Activated effector memory CD4-positive, alpha-beta T cell treated with Interleukin-2 at 50 U/mL for 16 hours (primary cell): ENCODE data around the gene DNAJC5.
A peak's percentile ranks its signal among the peaks of the same experiment; 100 is the strongest.
"Not testable (repeated sequence)": the region's sequence is repeated elsewhere in the genome, so short reads cannot be mapped to it uniquely, and the experiment has no call there.

ENCODE experiments used
- DNase-seq: peaks from one replicate; pipeline ENCODE4 v3.0.0-alpha.2; 2020

Gene DNAJC5

DNA sequence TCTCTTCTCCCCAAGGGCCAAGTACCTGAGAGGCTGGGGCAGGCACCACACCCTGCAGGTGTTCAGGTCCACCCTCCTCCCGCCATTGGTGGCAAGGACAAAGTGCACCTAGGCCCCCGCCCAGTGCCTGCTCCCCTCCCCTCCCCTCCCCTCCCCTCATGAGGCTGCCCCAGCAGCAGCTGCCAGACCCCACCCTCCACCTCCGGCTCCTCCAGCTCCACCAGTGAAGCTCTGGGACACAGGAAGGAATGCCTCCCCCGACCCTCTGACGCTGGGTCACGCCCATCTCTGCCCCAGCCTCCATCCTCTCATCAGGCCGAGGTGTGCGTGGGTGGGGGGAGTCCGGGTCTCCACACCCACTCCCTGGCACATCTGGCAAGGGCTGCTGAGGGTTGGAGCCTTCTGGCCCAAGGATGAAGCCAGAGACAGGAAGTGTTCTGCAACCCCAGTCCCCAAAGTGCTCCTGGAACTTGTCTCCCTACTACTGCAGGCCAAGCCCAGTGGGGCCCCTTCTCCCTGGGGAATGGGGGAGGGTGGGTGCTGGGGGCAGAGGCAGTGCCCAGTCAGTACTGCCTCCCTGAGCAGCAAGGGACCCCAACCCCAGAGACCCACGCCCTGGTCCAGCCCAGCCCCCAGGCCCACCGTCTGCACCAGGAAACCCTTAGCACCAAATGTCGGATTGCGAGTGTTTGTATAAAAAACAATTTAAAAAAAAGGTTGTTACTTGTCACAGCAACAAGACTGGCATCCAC, 62.9 kb downstream of the DNAJC5 start:
- no peak for DNase-seq

DNA sequence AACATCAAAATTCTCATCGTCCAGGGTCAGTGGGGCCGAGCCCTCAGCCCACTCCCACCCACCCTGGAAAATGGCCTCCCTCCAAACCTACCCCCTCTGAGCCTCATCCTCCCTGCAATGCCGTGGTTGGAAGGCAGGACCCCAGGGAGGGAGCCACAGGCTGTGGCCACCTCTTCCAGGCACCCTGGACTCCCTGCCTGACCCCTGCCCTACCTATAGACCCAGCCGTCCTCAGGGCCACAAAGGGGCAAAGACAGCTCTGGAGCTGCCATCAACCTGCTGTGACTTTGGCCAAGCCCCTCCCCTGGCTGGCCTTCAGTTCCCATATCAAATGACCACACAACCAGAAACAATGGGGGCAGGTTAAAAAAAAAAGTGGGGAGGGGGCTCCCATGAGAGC, 63.5 kb downstream of the DNAJC5 start:
- no peak for DNase-seq

DNA sequence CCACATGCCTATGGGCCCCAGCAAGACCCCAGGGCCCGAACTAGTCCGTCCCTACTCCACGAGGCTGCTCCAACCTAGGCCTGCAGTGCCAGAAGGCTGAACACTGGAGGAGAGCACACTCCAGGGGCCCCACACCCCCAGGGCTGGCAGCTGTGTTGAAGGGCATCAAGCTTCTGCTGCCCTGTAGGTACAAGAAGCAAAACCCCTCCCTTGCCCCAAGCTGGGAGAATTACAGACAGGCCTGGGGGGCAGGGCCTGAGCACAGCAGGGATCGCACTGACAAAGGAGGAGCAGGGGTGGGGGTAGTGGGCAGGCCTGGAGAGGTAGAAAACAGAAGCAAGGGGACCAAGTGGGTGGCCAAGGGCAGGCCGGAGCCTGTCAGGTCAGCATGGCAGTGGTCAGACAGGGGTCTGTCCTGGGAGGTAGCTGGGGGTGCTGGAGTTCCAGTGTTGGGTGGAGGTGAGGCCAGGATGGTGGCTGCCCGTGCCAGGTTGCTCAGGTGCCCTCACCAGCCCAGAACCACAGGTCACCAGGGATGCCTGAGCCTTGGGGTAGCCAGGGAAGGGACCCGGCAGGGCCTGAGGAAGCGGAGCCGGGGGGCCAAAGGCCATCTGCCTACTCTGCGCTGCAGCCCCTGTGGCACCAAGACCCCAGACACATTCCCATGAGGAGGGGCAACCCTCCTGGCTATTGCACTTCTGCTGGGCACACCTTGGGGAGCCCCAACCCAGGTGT, 64.2 kb downstream of the DNAJC5 start:
- DNase-seq = no peak

DNA sequence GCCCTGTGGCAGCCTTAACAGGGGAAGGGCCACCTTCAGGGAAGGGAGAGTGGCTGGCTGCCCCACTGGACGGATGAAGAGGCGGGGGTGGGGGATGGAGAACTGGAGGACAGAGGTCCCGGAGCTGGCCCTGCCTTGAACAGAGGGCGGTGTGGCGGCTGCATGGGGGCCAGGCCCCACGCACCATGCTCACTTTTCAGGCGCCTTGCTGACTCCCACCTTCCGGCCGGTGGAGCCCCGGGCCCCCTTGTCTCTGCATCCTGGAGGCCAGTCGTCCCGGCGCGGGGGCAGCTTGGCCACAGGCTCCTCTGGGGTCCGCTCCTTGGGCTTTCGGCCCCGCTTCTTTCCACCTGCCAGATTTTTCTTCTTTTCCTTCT, 64.8 kb downstream of the DNAJC5 start:
- no peak for DNase-seq

DNA sequence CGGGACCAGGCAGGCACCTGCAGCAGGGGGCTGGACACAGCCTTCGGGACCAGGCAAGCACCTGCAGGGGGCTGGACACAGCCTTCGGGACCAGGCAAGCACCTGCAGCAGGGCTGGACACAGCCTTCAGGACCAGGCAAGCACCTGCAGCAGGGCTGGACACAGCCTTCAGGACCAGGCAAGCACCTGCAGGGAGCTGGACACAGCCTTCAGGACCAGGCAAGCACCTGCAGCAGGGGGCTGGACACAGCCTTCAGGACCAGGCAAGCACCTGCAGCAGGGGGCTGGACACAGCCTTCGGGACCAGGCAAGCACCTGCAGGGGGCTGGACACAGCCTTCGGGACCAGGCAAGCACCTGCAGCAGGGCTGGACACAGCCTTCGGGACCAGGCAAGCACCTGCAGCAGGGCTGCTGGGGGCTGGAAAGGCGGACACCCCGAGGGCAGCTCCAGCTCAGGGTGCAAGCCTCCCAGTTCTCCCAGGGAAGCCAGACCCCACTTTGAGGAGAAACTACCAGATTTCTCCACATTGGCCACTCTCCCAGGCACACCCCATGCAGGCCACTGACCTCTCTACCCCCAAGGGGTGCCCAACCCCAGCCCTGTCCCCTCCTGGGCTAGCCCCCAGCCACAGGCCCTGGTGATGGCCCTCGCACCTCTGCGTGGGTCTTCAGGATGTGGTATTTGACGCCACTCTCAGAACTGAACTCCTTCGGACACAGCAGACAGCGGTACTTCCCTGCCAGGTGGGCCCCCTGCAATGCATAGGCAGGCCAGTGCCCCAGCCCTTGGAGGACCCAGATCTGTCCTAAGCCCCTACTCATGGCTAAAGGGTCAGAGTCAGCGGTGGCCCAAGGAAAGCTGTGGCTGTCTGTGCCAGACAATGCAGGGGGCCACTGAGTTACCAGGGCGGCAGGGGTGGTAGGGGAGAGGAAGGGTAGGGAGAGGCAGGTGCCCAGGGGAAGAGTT, 66.0 kb downstream of the DNAJC5 start:
- DNase-seq = not testable (repeated sequence)

DNA sequence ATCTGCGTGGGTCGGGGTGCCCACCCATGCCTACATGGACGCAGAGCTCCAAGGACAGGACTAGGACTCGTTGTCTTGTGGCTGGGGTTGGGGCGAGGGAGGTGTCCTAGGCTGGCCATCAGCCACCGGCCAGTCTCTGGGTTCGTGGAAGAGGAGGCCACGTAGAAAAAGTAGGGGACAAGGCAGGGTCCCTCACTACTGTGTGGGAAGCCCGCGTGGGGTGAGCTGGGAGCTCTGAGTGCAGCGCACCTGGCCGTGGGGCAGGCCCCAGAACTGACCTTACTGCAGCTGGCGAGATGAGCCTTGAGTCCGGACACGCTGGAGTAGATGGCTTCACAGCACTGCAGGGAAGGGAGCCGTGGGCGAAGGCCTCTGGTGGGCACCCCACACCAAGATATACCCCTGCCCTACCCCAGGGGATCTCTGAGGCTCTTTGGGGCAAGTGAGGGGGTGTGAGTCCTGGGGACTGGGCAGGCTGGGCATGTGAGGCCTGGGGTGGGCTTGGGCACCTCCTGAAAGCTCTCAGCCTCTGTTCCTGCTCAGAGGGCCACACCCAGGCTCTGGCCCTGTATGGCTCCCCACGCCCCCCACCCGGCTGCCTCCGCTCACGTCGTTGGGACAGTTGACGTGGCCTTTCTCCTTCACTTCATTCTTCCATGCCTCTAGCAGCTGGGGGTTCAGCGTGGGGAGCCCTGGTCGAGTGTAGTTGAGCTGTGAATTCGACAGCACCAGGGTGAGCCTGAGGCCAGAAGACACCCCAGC, 66.9 kb downstream of the DNAJC5 start:
- no peak for DNase-seq

DNA sequence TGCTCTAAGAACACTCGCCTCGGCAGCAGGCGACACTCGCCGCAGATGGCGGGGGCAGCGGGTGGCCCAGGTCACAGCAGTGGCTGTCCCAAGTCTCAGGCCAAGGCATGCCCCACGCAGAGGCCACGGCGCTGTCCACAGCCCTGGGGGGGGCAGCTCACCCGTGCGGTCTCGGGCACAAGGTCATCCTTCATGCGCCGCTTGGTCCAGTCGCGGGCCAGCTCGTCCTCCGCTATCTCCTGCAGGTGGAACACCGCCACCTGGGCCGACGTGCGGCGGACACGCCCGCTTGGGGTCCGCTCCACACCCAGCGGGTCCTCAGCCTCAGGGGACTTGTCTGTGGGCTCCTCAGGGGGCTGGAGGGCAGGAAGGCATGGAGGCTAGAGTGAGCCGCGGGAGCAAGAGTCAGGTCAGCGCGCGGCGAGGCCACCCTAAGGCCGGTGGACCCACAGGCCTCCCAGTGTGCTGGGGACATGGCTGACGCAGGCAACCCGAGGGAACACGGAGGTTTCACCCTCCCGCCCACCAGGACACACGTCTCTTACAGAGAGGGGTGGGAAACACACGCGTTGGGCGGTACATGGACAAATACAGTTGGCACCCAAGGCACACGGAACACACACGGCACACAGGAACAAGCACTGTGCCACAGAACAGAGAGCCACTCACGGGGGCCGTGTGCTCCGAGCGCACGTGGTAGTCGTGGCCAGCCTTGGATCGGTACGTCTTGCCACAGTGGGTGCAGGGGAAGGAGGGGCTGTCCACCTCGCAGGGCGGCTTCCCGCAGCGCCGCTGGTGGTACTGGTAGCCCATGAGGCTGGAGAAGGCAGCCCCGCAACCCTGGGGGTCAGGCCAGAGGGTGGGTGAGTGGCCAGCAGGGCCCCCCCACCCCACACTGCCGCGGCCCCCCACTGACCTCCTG, 67.8 kb downstream of the DNAJC5 start:
- no peak for DNase-seq

DNA sequence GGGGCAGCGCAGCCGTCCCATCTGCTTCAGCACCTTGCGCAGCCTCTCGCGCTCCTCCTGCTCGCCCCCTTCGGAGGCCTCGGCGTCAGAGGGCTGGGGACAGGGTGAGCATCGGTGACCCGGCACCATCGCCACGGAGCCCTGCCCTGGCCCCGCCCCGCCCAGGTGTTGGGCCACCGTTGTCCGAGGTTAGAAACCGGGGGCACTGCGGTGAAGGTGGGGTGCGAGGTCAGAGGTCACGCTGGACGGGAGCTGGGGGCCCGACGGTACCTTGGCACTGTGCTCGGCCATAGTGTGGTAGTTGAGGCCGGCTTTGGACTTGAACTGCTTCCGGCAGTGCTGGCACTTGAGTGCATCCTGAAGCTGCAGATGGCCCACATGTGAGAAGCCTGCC, 68.4 kb downstream of the DNAJC5 start:
- no peak for DNase-seq

DNA sequence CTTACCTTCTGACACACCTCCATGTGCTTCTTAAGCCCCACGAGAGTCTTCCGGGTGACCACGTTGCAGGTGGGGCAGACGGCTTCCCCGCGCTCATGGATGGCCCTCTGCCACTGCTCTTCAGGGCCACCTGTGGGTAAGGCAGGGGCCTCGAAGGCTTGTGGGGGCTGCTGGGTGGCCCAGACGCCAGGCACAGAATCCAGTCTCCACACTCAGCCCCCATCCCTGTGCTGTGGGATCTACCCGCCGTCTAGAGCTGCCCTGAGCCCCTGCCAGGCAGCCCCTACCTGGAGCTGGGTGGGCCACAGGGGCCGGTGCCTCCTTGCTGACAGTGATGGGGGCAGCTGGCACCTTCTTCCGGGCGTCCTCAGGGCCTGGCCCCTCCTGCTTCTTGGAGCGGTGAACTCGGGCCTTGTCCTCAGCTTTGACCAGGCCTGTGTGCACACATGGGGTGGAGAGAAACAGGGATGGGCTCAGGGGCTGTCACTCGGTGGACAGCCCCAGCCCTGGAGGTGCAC, 68.9 kb downstream of the DNAJC5 start:
- DNase-seq = no peak

DNA sequence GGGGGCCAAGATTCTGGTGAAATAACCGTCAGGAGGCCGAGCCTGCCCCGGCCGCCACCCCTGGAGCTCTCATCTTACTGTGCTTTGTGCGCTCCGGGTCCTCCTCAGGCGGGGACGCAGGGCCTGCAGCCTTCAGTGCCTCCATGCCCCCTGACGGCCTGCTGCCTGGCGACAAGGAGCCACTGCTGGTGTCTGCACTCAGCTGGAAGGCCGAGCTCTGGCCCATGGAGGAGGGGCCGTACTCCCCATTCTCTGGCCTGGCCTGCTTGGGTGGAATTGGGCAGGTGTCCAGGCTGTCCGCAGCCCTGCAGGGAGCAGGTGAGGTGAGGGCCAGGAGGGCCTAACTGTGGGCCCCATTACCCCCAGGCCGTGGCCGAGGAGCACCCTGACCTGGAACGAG, 69.5 kb downstream of the DNAJC5 start:
- no peak for DNase-seq

DNA sequence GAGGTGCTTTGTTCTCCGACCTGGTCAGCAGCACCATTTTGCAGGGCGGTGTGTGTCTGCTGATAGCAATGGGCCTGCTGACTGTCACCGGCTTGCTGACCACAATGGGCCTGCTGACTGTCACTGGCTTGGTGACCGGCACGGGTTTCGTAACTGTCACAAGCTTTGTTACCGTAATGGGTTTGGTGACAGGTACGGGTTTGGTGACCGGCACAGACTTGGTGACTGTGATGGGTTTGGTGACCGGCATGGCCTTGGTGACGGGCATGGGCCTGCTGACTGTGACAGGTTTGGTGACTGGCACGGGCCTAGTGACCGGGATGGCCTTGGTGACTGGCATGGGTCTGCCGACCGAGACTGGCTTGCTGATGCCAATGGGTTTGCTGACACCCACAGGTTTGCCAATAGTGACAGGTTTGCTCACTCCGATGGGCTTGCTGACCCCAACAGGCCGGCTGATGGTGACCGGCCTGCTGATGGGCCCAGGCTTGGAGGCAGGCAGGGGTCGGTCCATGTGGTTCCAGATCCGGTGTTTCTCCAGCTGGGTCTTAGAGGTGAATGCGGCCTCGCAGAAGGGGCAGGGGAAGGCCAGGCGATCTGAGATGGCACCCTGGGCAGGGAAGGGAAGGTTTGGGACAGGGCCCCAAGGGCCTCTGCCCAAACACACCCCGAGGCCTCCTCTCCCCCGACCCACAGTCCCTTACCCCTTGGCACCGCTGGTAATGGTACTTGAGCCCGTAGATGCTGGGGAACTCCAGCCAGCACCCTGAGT, 71.4 kb downstream of the DNAJC5 start:
- no peak for DNase-seq

DNA sequence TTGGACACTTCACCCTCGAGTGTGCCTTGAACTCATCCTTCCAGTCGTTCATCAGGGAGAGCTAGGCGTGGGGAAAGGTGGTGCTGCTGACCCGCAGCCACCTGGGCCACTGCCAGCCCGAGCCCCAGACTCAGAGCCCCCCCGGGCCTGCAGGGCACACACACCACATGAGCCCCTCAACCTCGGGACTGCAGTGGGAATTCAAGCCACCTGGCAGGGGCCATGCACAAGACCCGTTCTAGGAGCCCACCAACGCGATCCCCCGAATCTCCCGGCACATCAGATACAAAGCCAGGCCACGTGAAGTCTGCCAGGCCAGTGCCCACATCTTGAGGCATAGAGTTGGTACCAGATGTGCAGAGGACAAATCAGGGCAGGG, 72.0 kb downstream of the DNAJC5 start:
- DNase-seq = no peak

DNA sequence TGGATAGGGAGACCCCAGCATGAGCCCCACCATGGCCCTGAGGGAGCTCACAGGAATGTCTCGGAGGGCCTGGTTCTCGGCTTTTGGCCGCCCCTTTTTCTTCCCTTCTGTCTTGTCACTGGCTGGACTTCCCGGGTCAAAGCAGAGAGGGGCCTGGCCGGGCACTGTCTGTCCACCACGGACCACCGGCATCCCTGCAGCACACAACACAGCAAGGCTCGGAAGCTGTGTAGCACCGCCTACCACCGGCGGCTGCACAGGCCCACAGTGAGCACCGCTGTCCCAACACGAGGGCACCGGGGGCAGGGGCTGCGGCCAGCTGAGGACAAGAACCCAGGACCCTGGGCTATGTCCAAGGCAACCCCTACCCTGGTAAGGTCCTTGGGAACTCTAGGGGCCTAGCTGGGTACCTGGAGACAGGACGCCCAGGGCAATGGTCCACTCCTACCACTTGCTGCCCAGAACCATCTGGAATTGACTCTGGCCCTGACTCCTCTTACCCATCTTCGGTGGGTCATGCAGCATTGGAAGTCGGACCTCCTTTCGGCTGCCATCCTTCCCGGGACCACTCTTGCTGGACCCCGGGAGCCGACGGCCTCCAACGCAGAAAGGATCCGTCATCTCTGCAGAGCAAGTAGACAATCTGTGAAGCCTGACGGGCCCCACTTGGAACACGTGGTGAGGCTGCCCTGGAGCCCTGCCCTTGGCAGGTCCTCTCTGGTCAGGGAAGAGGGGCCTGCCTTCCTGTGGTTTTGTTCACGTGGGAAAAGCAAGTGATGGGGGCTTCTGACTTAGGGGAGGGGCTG, 72.6 kb downstream of the DNAJC5 start:
- no peak for DNase-seq

DNA sequence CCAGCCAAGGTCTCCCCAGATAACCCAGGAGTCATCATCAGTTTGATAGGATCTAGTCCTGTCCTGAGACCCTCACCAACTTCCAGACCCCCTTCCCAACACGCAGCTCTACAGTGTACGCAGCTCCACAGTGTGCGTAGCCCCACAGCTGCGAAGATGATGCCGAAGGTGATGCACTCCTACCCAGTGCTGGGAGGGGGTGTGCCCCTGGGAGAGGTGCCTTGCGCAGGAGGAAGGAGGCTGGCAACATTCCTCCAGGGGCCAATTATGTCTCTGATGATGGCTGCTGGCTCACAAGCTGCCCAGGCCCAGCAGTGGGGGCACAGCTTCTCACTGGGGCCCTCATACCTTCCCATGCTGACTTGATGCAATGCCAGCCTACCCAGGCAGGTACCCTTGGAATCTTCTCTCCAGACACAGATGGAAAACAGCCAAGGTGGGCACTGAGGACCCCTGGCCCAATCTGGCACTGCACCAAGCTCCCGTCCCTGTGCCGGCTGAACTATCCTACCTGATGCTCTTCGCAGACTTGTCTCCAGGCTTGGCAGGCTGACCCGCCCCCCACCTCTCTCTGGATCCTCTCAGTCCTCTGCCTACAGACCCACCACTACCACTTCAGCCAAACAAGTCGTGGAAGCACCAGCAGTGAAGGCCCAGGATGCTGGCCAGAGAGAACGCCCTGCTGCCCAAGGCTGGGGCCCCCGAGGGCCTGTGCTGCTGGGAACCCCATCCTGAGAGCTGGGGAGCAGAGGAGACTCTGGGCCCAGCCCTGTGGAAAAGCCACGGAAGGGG, 73.4 kb downstream of the DNAJC5 start:
- no peak for DNase-seq

DNA sequence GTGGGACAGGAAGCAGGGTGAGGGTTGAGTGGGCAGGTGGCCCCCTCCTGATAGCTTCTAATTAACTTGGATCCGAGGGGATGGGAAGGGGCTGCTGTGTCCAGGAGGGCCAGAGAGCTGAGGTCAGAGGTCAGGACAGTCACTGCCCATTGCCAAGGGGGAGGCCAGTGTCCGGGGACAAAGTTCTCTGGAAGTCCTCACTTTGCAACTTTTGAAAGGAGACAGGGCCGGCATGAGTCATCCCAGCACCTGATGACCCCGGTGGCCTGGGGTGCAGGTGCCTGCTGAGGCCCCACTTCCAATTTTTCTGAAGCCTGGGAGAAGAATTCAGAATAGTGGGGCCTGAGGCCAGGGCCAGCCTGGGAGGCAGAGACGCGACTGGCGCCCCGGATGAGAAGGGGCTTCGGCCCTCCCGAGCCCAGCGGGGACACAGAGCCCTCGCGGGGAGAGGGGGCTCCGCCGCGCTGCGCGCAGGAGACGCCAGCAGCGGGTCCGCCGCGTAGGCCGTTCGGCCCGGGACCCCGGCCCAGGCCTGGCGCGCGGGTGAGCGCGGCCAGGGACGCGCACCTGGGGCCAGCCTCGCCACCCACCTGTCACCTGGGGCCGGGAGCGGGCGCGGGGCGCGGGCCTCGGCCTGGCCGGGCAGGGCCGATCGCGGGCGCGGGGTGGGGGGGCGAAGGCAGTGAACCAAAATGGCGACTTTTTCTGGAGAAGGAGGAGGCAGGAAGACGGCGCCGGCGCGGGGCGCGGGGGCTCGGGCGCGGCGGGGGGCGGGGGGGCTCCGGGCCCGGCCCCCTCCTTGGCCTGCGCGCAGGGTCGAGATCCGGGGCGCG, 74.2 kb downstream of the DNAJC5 start:
- peak; percentile 32 for DNase-seq

DNA sequence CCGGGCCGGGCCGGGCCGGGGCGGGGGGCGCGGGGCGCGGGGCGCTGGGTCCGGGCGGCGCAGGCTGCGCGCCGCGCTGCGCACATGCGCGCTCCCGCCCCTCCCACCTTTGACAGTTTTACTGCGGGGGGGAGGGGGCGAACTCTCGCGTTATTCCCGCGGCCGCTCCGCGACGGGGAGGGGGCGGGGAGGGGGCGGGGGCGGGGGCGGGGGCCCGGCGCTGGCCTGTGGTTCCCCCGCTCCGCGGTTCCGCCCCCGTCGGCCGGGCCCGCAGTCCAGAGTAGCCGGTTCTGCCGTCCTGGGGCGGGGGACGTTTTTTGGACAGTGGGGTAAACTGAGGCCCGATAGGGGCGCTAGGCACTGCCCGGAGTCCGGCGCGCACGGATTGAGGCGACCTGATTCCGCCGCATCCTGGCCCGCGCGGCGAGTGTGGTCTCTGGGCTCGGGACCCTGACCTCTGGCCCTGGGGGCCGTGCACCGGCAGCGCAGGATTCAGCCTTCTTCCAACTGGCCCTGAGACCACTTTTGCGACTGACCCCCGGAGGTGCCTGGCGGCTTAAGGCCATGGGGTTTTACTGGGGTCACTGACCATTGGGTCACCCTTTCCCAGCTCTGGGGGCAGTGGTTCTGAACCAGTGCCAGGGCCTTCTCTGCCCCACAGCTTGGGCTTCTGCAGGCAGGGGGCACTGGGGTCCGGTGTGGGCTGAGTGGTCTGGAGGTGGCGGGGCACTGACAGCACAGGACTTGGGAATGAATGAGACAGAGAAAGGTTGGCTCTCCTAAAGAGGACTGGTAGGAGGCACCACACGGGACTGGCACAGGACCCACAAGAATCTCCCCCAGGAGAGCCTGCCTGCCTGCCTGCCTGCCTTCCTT, 75.2 kb downstream of the DNAJC5 start, which contains the start of gene ZNF512B:
Gene ZNF512B, minus strand, starts transcription at position 93 of the 876 bp plus-strand sequence. CDS start 1,980 bp downstream, outside the sequence.
- DNase-seq = peak; percentile 46
